ENCODE measurements around the gene MYL4.
"Not testable (repeated sequence)": the region's sequence is repeated elsewhere in the genome, so short reads cannot be mapped to it uniquely, and the experiment has no call there.

The MYL4 gene

DNA sequence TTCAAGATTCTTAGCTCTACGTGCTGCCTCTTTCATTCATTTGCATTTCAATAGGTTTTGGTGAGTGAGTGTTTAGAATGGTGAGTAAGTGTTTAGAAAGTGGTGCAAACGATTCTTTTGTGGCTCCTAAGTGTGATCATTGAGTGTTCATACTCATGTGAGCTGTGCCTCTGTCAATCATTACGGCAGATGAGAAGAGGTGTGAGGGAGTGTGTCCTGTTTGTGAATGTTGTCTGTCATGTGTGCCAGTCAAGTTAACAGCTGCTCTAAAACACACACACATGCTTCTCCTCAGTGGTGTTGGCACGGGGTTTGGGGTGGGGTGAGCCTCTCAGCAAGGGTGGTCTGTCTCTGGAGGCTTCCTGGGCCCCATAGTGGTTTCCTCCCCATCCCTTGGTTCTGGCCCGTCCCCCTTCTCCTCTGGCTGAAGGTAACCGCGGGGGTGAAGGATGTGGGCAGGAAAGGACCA, 11.4 kb downstream of the MYL4 start:
- no peak for DNase-seq (ENCODE audit: low spot score)

DNA sequence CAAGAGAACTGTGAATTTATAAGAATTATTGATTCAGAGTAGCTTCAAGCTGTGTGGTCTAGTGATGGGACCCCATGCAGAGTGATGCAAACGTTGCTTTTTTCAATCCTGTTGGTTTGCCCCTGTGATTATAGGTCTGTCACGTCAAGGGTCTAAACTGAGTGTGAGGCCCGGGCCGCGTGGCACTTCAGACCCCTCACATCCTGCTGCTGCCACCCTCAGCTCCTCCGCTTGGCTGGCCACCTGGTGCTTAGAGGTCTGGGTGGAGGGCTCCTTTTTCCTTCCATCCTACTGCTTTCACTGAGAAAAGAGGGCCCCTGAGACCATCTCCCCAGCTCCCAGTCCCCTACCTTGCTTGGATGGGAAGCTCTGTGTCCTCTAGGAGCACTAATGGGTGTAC, 12.0 kb downstream of the MYL4 start:
- DNase-seq (ENCODE audit: low spot score): no peak

DNA sequence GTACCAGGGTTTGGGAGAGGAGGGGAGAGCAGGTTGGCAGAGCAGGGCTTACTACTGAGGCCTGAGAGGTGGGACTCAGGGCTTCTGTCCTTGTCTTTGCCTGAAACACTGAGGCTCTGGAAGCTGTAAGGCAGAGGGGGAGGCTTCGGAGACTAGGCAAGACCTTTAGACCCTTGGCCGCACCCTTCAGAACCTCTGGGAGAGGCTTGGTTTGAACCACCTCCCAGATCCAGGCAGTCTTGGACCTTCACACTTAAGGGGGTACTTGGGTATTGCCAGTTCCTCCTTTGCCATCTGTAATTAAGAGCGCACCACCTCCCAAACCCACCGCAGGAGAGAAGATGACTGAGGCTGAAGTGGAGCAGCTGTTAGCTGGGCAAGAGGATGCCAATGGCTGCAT, 12.9 kb downstream of the MYL4 start:
- no peak for DNase-seq (ENCODE audit: low spot score)

DNA sequence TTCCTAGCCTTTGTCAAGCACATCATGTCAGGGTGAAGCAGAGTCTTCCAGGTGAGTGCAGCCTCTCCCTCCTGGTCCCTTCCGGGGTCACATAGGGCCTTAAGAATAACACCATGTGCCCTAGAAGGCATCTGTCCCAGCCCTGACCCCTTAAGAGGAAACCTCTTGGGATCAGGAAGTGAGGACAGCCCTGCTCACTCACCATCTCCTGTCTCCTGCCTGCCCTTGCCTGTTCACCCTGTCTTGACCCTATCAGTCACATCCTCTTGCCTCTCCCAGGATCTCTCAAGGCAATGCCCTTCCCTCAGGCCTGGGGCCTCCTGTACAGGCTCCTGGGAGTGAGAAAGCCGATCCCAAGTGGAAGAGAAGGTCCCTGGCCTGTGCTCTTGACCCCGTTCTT, 13.9 kb downstream of the MYL4 start:
- no peak for DNase-seq (ENCODE audit: low spot score)

DNA sequence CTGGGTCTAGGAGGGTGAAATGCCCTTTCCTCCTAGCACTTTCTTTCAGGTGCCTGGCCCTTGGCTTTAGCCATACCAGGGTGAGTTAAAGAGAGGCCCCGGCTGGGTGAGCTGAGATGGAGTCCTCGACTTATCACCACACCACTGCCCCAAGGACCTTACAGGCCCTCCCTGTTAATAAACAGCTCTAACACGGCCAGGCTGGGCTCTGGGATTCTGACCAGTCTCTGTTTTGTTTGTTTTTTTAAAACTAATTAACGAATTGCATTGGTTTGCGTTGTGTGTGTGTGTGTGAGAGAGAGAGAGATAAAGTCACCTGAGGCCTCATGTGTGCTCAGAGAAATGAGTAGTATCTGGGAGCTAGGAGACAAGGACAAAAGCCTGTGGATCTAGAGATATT, 14.3 kb downstream of the MYL4 start:
- no peak for DNase-seq (ENCODE audit: low spot score)

DNA sequence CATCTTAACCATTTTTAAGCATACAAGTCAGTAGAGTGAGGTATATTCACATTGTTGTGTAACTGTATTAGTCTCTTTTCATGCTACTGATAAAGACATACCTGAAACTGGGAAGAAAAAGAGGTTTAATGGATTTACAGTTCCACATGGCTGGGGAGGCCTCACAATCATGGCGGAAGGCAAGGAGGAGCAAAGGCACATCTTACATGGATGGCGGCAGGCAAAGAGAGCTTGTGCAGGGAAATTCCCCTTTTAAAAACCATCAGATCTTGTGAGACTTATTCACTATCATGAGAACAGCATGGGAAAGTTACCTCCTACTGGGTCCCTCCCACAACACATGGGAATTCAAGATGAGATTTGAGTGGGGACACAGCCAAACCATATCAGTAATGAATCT, 14.9 kb downstream of the MYL4 start:
- DNase-seq (ENCODE audit: low spot score): not testable (repeated sequence)

DNA sequence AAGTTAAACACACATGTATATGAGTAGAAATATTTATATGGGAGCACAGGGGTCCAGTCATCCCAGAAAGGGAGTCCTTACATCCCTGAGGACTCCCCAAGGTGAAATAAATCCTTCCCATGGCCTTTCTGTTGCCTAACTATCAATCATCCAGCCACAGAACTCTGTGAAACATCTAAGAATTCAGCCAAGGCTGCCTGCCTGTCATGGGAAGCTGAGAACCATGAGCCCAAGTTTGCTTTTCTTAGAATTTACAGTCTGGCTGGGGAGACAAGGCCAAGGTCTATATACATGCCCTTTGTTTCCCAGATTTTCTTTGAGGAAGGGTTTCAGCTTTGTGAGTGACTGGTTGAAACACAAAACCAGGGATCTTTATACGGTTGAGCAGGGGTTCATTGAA, 15.8 kb downstream of the MYL4 start:
- no peak for DNase-seq (ENCODE audit: low spot score)

DNA sequence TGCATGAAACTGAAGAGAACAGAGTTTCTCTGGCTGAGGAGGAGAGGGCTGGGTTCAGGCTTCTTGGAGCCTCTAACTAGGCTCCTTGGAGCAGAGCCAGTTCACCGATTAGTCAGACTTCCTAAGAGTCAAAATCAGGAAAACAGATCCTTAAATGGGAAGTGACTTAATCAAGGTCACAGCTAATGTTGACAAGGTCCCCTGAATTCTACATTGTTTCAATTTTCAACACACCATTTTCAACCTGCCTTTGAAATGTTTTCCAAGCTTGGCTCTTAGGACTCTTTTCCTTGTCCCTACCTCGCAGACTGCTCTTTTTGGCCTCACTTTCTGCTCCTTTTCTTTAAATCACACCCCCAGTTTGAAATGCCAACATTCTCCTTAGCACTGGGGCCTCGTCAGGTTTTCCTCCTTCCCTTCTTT, 16.3 kb downstream of the MYL4 start:
- DNase-seq (ENCODE audit: low spot score): no peak

DNA sequence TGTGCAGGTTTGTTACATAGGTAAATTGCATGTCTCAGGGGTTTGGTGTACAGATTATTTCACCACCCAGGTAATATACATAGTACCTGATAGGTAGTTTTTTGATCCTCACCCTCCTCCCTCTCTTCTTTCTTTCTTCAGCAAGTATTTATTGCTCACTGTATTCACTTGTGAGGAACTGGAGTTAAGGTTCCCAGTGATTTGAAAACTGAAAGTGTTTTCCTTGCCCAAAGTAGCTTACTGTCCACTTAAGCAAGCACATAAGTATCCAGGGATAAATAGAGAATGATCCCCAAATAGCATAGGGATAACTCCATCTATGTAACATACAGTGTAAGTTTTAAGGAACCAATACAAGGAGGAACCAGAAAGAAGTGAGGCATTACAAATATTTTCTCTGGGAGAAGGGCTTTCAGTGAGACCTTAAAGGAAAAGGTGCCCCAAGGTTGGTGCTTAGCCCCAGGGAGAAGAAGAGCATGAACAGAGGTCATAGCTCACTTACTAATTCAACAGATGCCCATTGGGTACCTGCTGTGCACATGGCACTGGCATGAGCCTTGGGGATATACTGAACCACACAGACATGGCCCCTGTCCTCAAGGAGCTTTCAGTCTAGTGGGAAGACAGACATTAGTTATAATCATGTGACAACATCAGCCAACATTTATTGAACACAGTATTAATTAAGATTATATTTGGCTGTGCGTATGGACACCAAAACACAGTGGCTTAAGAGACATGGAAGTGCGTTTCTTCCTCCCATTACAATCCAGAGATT, 17.0 kb downstream of the MYL4 start:
- no peak for DNase-seq (ENCODE audit: low spot score)

DNA sequence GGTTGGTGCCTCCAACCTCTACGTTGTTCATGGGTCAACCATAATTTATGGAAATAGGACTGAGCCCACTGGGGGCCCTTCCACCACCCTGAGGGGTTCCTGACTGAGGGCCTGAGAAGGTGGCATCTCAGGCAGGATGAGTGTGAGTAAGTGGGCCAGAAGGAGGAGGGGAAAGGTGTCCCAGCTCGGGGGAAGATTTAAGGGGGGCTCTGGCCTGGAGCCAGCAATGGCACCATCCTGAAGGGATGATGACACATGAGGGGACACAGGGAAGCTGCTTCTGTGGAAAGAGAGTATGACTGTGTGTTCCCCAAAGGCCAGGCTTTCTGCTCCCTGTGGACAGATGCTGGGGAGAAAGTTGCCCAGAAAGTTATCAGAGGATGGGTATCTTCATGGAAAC, 18.7 kb downstream of the MYL4 start:
- no peak for DNase-seq (ENCODE audit: low spot score)

DNA sequence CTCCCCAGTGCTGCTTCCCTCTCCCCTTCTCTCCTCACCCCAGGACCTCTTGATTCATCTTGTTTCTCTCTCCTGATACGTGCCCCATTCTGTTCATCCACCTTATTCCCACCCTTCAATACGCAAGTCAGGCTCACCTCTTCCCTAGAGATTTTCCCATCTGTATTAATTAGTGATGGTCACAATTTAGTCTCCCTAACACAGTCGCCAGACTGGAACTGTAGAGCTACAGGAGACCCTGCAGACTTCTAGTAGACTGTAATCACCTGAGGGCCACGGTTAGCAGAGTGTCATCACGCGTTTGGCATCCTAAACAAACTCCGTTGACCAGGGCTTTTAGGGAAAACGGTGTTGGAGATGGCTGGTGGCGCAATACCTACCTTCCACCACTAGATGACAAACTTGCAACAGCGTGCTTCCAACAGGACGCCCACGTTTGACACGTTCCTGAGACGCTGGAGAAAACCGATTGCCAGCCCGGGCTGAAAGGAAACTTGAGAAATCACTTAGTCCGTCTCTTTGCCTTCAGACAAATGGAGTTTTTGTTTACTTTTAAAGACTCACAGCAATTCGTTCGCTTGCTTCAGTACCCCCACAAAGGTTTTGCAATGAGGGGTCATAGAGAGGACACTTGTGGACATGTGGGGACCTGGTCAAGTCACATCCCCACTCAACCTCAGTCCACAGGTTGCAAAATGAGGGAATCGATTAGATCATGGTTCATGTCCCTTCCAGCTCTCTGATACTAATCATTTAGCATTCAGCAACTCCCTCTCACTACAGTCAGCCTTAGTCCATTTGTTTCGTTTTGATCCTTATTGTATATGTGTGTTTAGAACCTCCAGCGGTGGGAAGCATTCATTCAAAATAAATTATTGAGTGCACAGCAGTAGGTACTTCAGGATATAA, 20.6 kb downstream of the MYL4 start:
- DNase-seq (ENCODE audit: low spot score): peak; percentile 85

DNA sequence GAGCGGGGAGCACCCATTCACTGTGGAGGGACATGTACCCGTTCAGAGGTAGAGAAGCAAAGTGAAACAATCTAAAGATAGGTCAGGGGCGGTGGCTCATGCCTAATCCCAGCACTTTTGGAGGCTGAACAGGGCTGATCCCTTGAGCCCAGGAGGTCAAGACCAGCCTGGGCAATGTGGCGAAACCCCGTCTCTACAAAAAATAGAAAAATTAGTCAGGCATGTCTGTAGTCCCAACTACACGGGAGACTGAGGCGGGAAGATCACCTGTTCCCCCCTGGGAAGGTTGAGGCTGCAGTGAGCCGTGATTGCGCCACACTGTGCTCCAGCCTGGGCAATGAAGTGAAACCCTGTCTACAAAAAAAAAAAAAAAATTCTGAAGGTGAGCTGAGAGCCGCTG, 21.7 kb downstream of the MYL4 start:
- DNase-seq (ENCODE audit: low spot score): no peak

DNA sequence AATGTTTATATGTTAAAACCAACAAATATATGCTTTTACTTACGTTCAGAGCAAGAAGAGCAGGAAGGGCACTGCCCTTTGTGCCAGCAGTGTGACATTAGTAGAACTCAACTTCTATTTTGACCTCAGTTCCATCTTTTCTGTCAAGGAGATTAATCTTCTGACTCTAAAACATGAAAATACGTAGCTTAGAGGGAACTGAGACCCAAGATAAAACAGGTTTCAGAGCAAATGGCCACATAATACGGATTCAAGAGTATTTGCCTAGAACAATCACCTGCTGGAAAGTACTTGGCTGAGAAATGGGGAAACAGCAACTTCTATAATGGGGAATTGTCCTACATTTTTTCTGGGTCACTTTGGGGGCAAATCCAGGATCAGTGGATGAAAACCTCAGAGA, 22.2 kb downstream of the MYL4 start:
- DNase-seq (ENCODE audit: low spot score): no peak

DNA sequence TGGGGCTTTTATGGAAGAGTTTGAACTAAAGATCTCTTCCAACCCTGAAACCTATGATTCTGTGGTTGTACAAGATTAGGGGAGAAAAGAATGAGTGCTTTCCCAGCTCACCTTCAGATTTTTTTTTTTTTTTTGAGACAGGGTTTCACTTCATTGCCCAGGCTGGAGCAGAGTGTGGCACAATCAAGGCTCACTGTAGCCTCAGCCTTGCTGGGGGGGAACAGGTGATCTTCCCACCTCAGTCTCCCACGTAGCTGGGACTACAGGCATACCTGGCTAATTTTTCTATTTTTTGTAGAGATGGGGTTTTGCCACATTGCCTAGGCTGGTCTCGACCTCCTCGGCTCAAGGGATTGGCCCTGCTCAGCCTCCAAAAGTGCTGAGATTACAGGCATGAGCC, 22.7 kb downstream of the MYL4 start:
- DNase-seq (ENCODE audit: low spot score): no peak

DNA sequence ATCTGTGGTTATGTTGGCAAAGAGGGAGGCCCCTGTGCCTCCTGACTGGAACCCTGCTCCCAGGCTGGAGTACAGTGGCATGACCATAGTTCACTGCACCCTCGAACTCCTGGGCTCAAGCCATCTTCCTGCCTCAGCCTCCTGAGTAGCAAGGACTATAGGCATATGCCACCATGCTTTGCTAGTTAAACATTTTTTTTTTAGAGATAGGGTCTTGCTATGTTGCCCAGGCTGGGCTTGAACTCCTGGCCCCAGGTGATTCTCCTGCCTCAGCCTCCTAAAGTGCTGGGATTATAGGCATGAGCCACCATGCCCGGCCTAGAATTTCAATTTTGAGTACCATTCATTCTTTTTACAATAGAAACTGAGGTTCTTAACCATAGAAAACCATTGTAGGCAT, 23.3 kb downstream of the MYL4 start:
- no peak for DNase-seq (ENCODE audit: low spot score)

DNA sequence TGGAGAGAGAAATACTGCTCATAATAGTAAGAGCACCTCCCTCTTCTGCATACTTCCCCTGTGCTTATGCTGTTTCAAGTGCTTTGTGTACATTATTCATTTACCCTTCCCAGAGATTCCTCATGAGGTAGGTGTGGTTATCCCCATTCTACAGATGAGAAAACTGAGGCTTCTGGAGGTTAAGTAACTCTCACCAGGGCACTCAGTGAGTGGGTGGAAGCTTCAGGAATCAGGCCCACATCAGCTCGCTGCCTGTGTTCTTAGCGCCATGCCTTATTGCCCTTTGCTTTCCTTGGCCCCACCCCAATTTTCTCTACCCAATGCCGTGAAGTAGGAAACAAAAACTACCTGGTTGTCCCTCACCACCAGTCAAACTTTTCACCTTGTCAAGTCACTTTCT, 26.4 kb downstream of the MYL4 start:
- no peak for DNase-seq (ENCODE audit: low spot score)

DNA sequence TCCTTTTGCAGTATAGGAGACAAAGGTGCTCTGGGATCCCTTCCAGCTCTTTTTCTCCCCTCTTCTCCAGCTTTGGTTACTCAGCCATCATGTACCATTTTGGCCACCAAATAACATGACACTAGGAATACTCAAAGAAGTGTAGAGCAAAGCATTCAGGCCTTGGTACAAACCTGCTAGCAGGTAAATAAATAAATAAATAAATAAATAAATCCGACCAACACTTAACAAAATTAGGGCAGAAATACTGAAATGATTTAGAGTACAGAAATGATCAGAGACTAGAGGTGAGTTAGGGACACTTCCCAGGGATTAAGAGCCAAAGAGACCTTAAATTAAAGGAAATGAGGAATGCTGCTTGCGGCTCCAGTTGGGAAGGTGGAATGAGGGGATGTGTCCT, 26.8 kb downstream of the MYL4 start:
- no peak for DNase-seq (ENCODE audit: low spot score)

DNA sequence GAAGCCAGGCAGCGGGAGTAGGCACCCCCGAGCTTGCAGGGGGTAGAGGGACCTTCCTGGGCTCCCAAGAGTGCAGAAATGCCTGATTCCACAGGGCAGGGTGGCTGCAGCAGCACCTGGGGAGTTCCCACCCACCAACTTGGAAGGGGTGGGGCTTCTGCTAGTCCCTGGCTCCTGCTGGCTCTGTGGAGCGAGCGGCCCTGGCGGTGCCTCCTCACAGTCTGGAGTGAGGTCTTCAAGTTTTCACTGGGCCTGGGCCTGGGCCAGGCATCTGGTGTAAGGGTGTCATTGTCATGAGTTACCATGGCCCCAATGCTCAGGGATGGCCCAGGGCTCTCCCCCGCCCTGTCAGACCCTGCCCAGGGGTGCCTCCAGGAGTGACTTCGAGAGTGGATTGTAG, 28.7 kb downstream of the MYL4 start:
- no peak for DNase-seq (ENCODE audit: low spot score)

DNA sequence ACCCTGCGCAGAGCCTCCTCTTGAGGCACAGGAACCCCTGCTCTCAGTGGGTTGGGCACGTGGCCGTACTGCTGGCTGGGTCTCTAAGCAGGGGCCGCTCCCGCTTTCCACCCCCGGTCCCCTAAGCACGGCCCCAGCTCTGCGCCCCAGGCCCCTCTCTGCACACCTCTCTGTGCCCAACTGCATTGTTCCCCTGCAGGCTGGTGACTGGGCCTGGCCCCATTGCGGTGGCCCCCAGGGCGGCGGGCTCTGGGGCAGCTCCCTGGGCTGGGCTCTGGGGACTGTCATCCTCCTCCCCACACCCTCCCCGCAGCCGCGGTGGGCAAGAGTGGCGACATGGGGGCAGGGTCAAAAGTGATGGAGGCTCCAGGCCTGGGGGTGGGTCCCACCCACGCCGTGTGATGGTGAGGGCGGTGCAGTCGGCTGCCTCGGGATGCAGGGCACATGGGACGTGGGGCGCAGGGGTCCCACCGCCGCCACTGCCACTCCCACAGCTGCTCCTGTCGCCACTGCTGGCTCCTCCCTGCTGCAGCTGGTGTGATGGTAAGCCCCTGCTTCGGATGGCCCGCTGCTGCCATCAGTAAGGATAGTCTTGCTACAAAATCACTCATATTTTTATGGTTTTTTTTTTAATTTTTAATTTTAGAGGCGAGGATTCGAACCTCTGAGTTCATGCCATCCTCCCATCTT, 29.3 kb downstream of the MYL4 start:
- no peak for DNase-seq (ENCODE audit: low spot score)

DNA sequence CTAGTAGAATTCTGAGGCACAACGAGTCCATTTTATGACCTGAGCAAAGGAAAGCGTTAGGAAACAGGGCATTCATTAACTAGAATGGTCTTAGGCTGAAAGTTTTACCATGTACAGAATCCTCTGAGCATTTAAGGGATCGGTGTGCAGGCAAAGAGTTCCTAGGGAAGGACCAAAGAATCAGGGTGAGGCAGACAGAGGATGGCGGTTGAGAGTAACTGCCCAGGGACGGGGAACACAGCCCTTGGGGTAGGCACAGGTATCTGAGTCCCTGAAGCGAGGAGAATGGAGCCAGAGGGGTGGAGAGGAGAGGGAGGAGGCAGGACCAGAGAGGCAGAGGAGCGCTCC, 30.4 kb downstream of the MYL4 start:
- DNase-seq (ENCODE audit: low spot score): no peak

DNA sequence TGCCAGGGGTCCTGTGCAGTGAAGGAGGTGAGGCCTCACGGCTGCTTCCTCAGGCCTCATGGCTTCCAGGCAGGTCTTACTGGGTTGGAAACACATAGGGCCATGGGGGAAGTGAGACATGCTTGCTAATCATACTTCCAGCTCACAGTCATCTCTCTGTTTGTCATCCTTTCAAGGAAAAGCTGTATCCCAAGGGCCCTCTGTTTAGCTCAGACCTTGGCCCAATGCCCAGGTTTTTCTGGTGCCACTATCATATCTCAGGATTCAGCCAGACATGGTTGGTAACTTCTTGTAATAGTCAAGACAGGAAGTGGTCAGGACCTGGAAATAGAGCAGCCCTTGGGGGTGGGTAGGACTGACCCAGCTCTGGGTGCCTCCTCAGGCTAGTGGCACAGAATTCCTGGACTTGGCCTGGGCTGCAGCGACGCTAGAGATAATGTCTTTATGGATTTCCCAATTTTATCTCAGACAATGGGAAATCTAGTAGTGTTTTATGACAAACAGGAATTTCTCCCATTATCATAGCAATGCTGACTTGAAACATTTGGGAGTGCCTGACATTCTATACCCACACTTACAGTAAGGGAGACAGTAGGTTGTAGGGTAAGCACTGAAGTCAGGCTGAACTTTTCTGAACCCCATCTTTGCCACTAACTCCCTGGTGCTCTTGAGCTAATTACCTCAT, 31.0 kb downstream of the MYL4 start:
- no peak for DNase-seq (ENCODE audit: low spot score)

DNA sequence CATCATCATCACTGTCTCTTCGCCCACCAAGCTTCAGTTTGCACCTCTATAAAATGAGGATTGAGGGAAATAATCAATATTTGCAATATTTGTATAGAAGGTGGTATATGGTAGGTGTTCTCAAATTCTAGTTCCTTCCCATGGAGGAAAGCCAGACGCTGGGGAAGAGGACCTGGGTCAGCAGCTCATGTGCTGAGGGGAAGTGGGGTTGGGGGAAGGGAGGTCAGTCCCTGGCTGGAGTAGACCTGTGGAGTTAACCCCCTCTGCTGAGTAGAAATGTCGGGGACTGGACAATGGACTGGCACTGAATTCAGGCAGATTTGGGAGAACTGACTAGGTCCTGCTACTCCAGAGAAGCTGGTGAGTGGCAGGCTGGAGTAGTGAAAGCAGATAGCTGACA, 31.7 kb downstream of the MYL4 start:
- no peak for DNase-seq (ENCODE audit: low spot score)

Measured in SK-N-DZ (cell line).